ENCODE measurements around the gene VAPA. TPM values are rescaled to one million over a fixed set of nuclear protein-coding genes. Genes with fewer than 3 reads are reported as not detected.
"Not testable (repeated sequence)": the region's sequence is repeated elsewhere in the genome, so short reads cannot be mapped to it uniquely, and the experiment has no call there.

VAPA gene
- polyA plus RNA-seq, 1 of the 3 experiments (the other 2 are of a cell fraction) = 109 TPM

- no peak for TF ChIP-seq POLR2AphosphoS5 (IDR thresholded peaks at IDR 0.05; ENCODE audit: low read depth, low read length)
These were observed 16.7 kb upstream of the VAPA start (continued) for GRCh38 chr18:9897129-9897528.

- H3K27me3 ChIP-seq (ENCODE audit: insufficient read depth); DNase-seq; H3K4me3 ChIP-seq (ENCODE audit: low read depth in 2 of 2, low read length in 1 of 2); H4K20me1 ChIP-seq (ENCODE audit: insufficient read depth); H3K36me3 ChIP-seq (replicated peaks in 1 of 2; ENCODE audit: control insufficient read depth in 1 of 2, insufficient read depth in 2 of 2, low read length in 1 of 2); H3K9me2 ChIP-seq; H3K79me2 ChIP-seq (ENCODE audit: insufficient read depth); H3K4me2 ChIP-seq; H3F3A ChIP-seq (replicated peaks; ENCODE audit: insufficient read depth); H2AFZ ChIP-seq (ENCODE audit: low read depth); POLR2A ChIA-PET; H3K9ac ChIP-seq; H3K9me3 ChIP-seq: not testable (repeated sequence)
- 92% methylated on average over 10 of the region's 10 CpGs for WGBS (ENCODE audit: low lambda C conversion rate)
- H3K4me1 ChIP-seq (ENCODE audit: control insufficient read depth in 1 of 2, insufficient read depth in 2 of 2, low read depth in 1 of 2, low read length in 1 of 2) = peaks cover 0 to 13% of the 10 kb centered on the region in 2 experiments; a peak in 2 of 4 replicates
- CTCF ChIA-PET = interaction anchor here (0.6 kb wide), 1 partner anchor 278 kb away, joined by 3 read pairs; no protein-coding TSS in a partner anchor
- H3K27ac ChIP-seq (ENCODE audit: low read depth in 2 of 2, low read length in 1 of 2) = peak overlapping the region in 1 of 2 experiments; percentile 59; a peak in 1 of 4 replicates
These were observed 16.0 kb upstream of the VAPA start for GRCh38 chr18:9897787-9898291.

GRCh38 chr18:9898792-9899549, 14.8 kb upstream of the VAPA start:
- Histone ChIP-seq H3K36me3 (replicated peaks in 1 of 2; ENCODE audit: control insufficient read depth in 1 of 2, insufficient read depth in 2 of 2, low read length in 1 of 2) (no peaks in the 10 kb centered on the region), H3F3A (replicated peaks; ENCODE audit: insufficient read depth) (peaks cover 4% of the 10 kb centered on the region), H3K4me1 (ENCODE audit: control insufficient read depth in 1 of 2, insufficient read depth in 2 of 2, low read depth in 1 of 2, low read length in 1 of 2) (peaks cover 0 to 13% of the 10 kb centered on the region in 2 experiments; a peak in 2 of 4 replicates), H3K79me2 (ENCODE audit: insufficient read depth) (no peaks in the 10 kb centered on the region), H3K27ac (ENCODE audit: low read depth in 2 of 2, low read length in 1 of 2) (peak overlapping the region in 1 of 2 experiments; percentile 59; a peak in 2 of 4 replicates), H3K4me3 (ENCODE audit: low read depth in 2 of 2, low read length in 1 of 2) (no peak overlapping the region), H3K27me3 (ENCODE audit: insufficient read depth) (no peaks in the 10 kb centered on the region), H3K9ac (no peak overlapping the region), H2AFZ (ENCODE audit: low read depth) (peak overlapping the region; percentile 66), H3K9me3 (no peaks in the 10 kb centered on the region), H4K20me1 (ENCODE audit: insufficient read depth) (no peaks in the 10 kb centered on the region), H3K4me2 (peak overlapping the region; percentile 62), H3K9me2 (no peaks in the 10 kb centered on the region)
- TF ChIP-seq FOSL2 (IDR thresholded peaks at IDR 0.05; ENCODE audit: borderline replicate concordance, low read depth) = peak; percentile 70; the same call in 1 of the 2 replicates
- peak in 1 of 2 experiments; percentile 68; a peak in 1 of 4 replicates for TF ChIP-seq EP300 (IDR thresholded peaks at IDR 0.05; ENCODE audit: borderline replicate concordance in 1 of 2, low read depth in 1 of 2, low read length in 1 of 2)
- peak; percentile 60 for TF ChIP-seq TCF12 (IDR thresholded peaks at IDR 0.05)
- peak; percentile 21; the same call in 1 of the 2 replicates for TF ChIP-seq POLR2AphosphoS5 (IDR thresholded peaks at IDR 0.05; ENCODE audit: low read depth, low read length)
- TF ChIP-seq PBX3 (IDR thresholded peaks at IDR 0.05) = peak; percentile 9; the same call in 1 of the 2 replicates
- peak; percentile 81 for TF ChIP-seq JUND (IDR thresholded peaks at IDR 0.05)
- no peak for TF ChIP-seq REST (IDR thresholded peaks at IDR 0.05; ENCODE audit: low read depth, low read length)
- TF ChIP-seq RFX5 (IDR thresholded peaks at IDR 0.05; ENCODE audit: low read length) = no peak
- TF ChIP-seq RXRA (IDR thresholded peaks at IDR 0.05; ENCODE audit: borderline replicate concordance, low read depth) = peak; percentile 89
- TF ChIP-seq NRF1 (IDR thresholded peaks at IDR 0.05; ENCODE audit: low read depth, low read length) = no peak
- TF ChIP-seq ZBTB33 (IDR thresholded peaks at IDR 0.05; ENCODE audit: borderline replicate concordance, low read depth) = no peak
- TF ChIP-seq FOXM1 (IDR thresholded peaks at IDR 0.05; ENCODE audit: low read depth) = peak; percentile 44; the same call in 1 of the 2 replicates
- ChIA-PET POLR2A (no interaction called here), CTCF (no interaction called here)
- 57% methylated on average over 11 of the region's 11 CpGs for WGBS (ENCODE audit: low lambda C conversion rate)
- DNase-seq = no peak

- WGBS (ENCODE audit: low lambda C conversion rate) = 86% methylated on average over 1 of the region's 1 CpG
- CTCF ChIA-PET; H3F3A ChIP-seq (replicated peaks; ENCODE audit: insufficient read depth); POLR2A ChIA-PET; H3K9me2 ChIP-seq; H2AFZ ChIP-seq (ENCODE audit: low read depth); H3K36me3 ChIP-seq (replicated peaks in 1 of 2; ENCODE audit: control insufficient read depth in 1 of 2, insufficient read depth in 2 of 2, low read length in 1 of 2); H3K9ac ChIP-seq; H3K9me3 ChIP-seq; H3K4me3 ChIP-seq (ENCODE audit: low read depth in 2 of 2, low read length in 1 of 2); H4K20me1 ChIP-seq (ENCODE audit: insufficient read depth); DNase-seq; H3K79me2 ChIP-seq (ENCODE audit: insufficient read depth); H3K27me3 ChIP-seq (ENCODE audit: insufficient read depth): not testable (repeated sequence)
- H3K4me2 ChIP-seq = peak overlapping the region; percentile 62
- H3K4me1 ChIP-seq (ENCODE audit: control insufficient read depth in 1 of 2, insufficient read depth in 2 of 2, low read depth in 1 of 2, low read length in 1 of 2) = peaks cover 0 to 13% of the 10 kb centered on the region in 2 experiments; a peak in 2 of 4 replicates
- peak overlapping the region in 1 of 2 experiments; percentile 59; a peak in 2 of 4 replicates for H3K27ac ChIP-seq (ENCODE audit: low read depth in 2 of 2, low read length in 1 of 2)
These were observed 14.3 kb upstream of the VAPA start for GRCh38 chr18:9899550-9899930.

Data from SK-N-SH (cell line).